Measurements from ENCODE around the gene FAM120A. TPM values are rescaled to one million over a fixed set of nuclear protein-coding genes. Genes with fewer than 3 reads are reported as not detected.

FAM120A gene
- total RNA-seq, 4 donors from 2014 or later = 44.4 to 94.7 (median 72.3) TPM

DNA sequence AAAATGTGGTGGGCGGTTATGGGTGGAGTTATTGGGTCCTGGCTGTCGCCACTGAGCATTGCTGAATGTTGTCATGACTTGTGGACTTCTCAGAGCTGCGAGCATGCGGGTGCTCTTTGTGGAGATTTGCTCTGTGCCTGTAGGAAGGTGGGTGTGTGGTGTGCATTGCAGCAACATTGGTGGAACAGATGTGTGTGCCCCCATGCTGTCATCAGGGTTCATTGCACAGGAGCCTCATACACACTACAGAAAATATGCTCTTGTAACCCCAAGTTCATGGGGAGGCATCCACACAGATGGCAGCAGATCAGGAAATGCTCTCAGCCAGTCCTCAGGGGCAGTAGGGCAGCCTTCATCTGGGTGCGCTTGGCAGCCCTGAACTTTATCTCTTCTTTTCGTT, 69.0 kb downstream of the FAM120A start:
- TF ChIP-seq, protein P1, sequence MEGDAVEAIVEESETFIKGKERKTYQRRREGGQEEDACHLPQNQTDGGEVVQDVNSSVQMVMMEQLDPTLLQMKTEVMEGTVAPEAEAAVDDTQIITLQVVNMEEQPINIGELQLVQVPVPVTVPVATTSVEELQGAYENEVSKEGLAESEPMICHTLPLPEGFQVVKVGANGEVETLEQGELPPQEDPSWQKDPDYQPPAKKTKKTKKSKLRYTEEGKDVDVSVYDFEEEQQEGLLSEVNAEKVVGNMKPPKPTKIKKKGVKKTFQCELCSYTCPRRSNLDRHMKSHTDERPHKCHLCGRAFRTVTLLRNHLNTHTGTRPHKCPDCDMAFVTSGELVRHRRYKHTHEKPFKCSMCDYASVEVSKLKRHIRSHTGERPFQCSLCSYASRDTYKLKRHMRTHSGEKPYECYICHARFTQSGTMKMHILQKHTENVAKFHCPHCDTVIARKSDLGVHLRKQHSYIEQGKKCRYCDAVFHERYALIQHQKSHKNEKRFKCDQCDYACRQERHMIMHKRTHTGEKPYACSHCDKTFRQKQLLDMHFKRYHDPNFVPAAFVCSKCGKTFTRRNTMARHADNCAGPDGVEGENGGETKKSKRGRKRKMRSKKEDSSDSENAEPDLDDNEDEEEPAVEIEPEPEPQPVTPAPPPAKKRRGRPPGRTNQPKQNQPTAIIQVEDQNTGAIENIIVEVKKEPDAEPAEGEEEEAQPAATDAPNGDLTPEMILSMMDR (IDR thresholded peaks at IDR 0.05 in 4 of 5, conservative IDR thresholded peaks at IDR 0.05 in 1 of 5) = no peak
- TF ChIP-seq POLR2A (IDR thresholded peaks at IDR 0.05) = no peak
- intact Hi-C loops (cut with DNase I; ENCODE audit: low total_unique reads) = no loop called here

GRCh38 chr9:93522736-93523135, 71.3 kb downstream of the FAM120A start:
- intact Hi-C loops (cut with DNase I; ENCODE audit: low total_unique reads) (no loop called here), in situ Hi-C loops (cut with MboI; ENCODE audit: low sequenced_read_pairs in 4 of 4) (no loop called here)
- Histone ChIP-seq H3K27ac (peak overlapping the region in 2 of 4 donors; percentile 17 to 46), H3K27me3 (no peaks in the 10 kb centered on the region), H3K36me3 (peaks cover 0 to 5% of the 10 kb centered on the region in 2 donors), H3K9me3 (no peaks in the 10 kb centered on the region), H3K4me1 (peaks cover 11 to 19% of the 10 kb centered on the region in 2 donors), H3K4me3 (no peak overlapping the region)
- DNase-seq = no peak
- TF ChIP-seq POLR2A (IDR thresholded peaks at IDR 0.05) = no peak
- TF ChIP-seq, protein P1 (IDR thresholded peaks at IDR 0.05 in 4 of 5, conservative IDR thresholded peaks at IDR 0.05 in 1 of 5) = no peak
- no peak for ATAC-seq

More for the DNA sequence above, 69.0 kb downstream of the FAM120A start:
- Histone ChIP-seq H3K27me3 (no peaks in the 10 kb centered on the region), H3K36me3 (peaks cover 0 to 11% of the 10 kb centered on the region in 2 donors), H3K9me3 (no peaks in the 10 kb centered on the region), H3K4me3 (no peak overlapping the region), H3K4me1 (peaks cover 11 to 19% of the 10 kb centered on the region in 2 donors), H3K27ac (peak overlapping the region in 1 of 4 donors; percentile 7)
- in situ Hi-C loops (cut with MboI; ENCODE audit: low sequenced_read_pairs in 4 of 4) = no loop called here
- DNase-seq (no peak), ATAC-seq (no peak)

DNA sequence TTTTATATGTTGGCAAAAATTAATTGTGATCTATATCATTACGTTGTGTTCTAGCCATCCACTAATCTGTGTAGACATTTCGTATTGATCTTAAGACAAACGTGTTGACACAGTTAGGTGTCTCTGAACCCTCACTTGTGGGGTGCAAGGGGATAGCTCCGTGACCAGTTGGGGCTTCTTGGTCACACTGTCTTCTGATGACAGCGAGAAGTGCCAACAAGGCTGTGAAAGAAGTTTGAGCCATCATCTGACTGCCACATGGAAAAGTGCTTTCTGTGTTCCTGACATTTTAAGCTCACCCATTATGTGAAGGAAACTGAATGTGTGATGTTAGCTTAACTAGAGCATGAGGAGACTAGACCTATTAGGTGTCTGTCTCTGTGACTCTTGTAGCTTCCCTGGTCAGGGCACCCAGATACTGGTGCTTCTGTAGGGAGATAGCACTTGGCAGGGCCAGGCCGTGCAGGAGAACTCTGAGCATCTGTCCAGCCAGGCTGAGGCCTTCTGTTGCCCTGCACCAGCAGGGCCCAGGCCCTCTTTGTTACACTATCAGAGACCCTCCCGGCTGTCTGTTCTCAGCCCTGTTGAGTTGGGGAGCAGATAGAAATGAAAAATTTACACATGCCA, 72.1 kb downstream of the FAM120A start:
- H3K9me3 ChIP-seq = no peaks in the 10 kb centered on the region
- peaks cover 0 to 10% of the 10 kb centered on the region in 2 donors for H3K36me3 ChIP-seq
- DNase-seq (no peak), ATAC-seq (no peak)
- peak overlapping the region; percentile 5 to 46 (median 35) for H3K27ac ChIP-seq
- TF ChIP-seq, protein P1 (IDR thresholded peaks at IDR 0.05 in 4 of 5, conservative IDR thresholded peaks at IDR 0.05 in 1 of 5) = no peak
- no peak for TF ChIP-seq POLR2A (IDR thresholded peaks at IDR 0.05)
- intact Hi-C loops (cut with DNase I; ENCODE audit: low total_unique reads) = no loop called here
- no peak overlapping the region for H3K4me3 ChIP-seq
- in situ Hi-C loops (cut with MboI; ENCODE audit: low sequenced_read_pairs in 4 of 4) = no loop called here
- H3K4me1 ChIP-seq = peaks cover 11 to 19% of the 10 kb centered on the region in 2 donors
- H3K27me3 ChIP-seq = no peaks in the 10 kb centered on the region

GRCh38 chr9:93525476-93525875, 74.0 kb downstream of the FAM120A start:
- Histone ChIP-seq H3K27ac (peak overlapping the region in 1 of 4 donors; percentile 21), H3K4me3 (no peak overlapping the region), H3K36me3 (peaks cover 0 to 25% of the 10 kb centered on the region in 2 donors), H3K9me3 (no peaks in the 10 kb centered on the region), H3K4me1 (peaks cover 11 to 20% of the 10 kb centered on the region in 2 donors), H3K27me3 (no peaks in the 10 kb centered on the region)
- DNase-seq (no peak), ATAC-seq (no peak)
- TF ChIP-seq, protein P1 (IDR thresholded peaks at IDR 0.05 in 4 of 5, conservative IDR thresholded peaks at IDR 0.05 in 1 of 5) = no peak
- TF ChIP-seq POLR2A (IDR thresholded peaks at IDR 0.05) = no peak
- in situ Hi-C loops (cut with MboI; ENCODE audit: low sequenced_read_pairs in 4 of 4) (no loop called here), intact Hi-C loops (cut with DNase I; ENCODE audit: low total_unique reads) (no loop called here)
